ENCODE data around the gene RAI1.
"Not testable (repeated sequence)": the region's sequence is repeated elsewhere in the genome, so short reads cannot be mapped to it uniquely, and the experiment has no call there.

RAI1 gene

GRCh38 chr17:17672453-17673368 is 8.5 kb upstream of the RAI1 start:
- no peaks in the 10 kb centered on the region for H3K9me3 ChIP-seq (ENCODE audit: control insufficient read depth in 2 of 2, low read length in 2 of 2)
- H3K27me3 ChIP-seq (ENCODE audit: control insufficient read depth in 1 of 2, insufficient read depth in 2 of 2, low read length in 2 of 2) = no peaks in the 10 kb centered on the region
- H3K4me1 ChIP-seq (ENCODE audit: control insufficient read depth, insufficient read depth, low read length) = no peaks in the 10 kb centered on the region
- H3K9ac ChIP-seq (ENCODE audit: low read length in 2 of 2) = no peak overlapping the region
- H3K27ac ChIP-seq (ENCODE audit: low read length) = no peak overlapping the region
- H3K36me3 ChIP-seq (ENCODE audit: control insufficient read depth in 2 of 2, insufficient read depth in 2 of 2, low read length in 2 of 2) = no peaks in the 10 kb centered on the region
- H3K4me3 ChIP-seq (ENCODE audit: low read length in 2 of 2) = no peak overlapping the region

GRCh38 chr17:17675416-17675815 is 5.8 kb upstream of the RAI1 start:
- Histone ChIP-seq H3K9ac (ENCODE audit: low read length in 2 of 2) (no peak overlapping the region), H3K27ac (ENCODE audit: low read length) (no peak overlapping the region), H3K9me3 (ENCODE audit: control insufficient read depth in 2 of 2, low read length in 2 of 2) (no peaks in the 10 kb centered on the region), H3K4me3 (ENCODE audit: low read length in 2 of 2) (no peak overlapping the region), H3K36me3 (ENCODE audit: control insufficient read depth in 2 of 2, insufficient read depth in 2 of 2, low read length in 2 of 2) (no peaks in the 10 kb centered on the region), H3K4me1 (ENCODE audit: control insufficient read depth, insufficient read depth, low read length) (no peaks in the 10 kb centered on the region), H3K27me3 (ENCODE audit: control insufficient read depth in 1 of 2, insufficient read depth in 2 of 2, low read length in 2 of 2) (no peaks in the 10 kb centered on the region)

DNA sequence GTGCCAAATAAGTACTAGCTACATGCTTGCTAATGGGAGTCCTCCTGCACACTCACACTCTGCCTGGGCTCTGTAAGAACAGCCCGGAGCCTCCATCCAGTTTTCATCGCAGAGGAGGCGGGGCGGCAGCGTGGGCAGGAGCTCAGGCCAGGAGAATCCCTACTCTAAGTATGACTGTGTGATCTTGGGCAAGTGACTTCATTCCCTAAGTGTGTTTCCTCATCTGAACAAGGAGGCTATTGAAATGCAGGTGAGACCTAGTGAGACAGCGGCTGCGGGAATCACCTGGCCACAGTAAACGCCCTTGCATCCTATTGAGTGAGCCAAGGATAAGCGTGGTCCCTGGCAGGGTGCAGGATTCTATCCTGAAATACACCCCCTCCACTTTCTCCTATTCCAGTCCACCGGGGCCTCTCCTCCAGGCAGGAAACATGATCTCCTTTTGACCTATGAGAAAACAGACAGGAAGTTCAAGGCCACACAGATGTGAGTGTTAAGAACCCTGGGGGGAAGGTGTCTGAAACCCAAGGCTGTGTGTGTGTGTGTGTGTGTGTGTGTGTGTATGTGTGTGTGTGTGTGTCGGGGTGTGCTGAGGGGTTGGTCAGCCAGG is 5.2 kb upstream of the RAI1 start:
- Histone ChIP-seq H3K9ac (ENCODE audit: low read length in 2 of 2) (no peak overlapping the region), H3K9me3 (ENCODE audit: control insufficient read depth in 2 of 2, low read length in 2 of 2) (no peaks in the 10 kb centered on the region), H3K27me3 (ENCODE audit: control insufficient read depth in 1 of 2, insufficient read depth in 2 of 2, low read length in 2 of 2) (no peaks in the 10 kb centered on the region), H3K36me3 (ENCODE audit: control insufficient read depth in 2 of 2, insufficient read depth in 2 of 2, low read length in 2 of 2) (no peaks in the 10 kb centered on the region), H3K4me3 (ENCODE audit: low read length in 2 of 2) (no peak overlapping the region), H3K27ac (ENCODE audit: low read length) (no peak overlapping the region), H3K4me1 (ENCODE audit: control insufficient read depth, insufficient read depth, low read length) (peaks cover 5% of the 10 kb centered on the region)

DNA sequence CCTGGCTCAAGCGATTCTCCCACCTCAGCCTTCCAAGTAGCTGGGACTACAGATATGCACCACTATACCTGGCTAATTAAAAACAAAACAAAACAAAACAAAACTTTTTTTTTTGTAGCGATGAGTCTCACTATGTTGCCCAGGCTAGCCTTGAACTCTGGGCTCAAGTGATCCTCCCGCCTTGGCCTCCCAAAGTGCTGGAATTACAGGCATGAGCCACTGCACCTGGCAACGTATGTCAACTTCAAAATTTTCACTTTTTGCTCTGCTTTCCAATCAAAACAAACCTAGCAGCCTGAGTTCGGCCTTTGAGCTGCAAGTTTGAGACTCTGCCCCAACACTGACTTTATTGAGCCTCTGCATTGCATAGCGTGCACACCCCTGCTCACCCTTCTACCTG is 4.5 kb upstream of the RAI1 start:
- Histone ChIP-seq H3K4me3 (ENCODE audit: low read length in 2 of 2) (no peak overlapping the region), H3K27ac (ENCODE audit: low read length) (no peak overlapping the region), H3K27me3 (ENCODE audit: control insufficient read depth in 1 of 2, insufficient read depth in 2 of 2, low read length in 2 of 2) (no peaks in the 10 kb centered on the region), H3K4me1 (ENCODE audit: control insufficient read depth, insufficient read depth, low read length) (peaks cover 5% of the 10 kb centered on the region), H3K36me3 (ENCODE audit: control insufficient read depth in 2 of 2, insufficient read depth in 2 of 2, low read length in 2 of 2) (no peaks in the 10 kb centered on the region), H3K9ac (ENCODE audit: low read length in 2 of 2) (no peak overlapping the region), H3K9me3 (ENCODE audit: control insufficient read depth in 2 of 2, low read length in 2 of 2) (no peaks in the 10 kb centered on the region)

- no peaks in the 10 kb centered on the region for H3K36me3 ChIP-seq (ENCODE audit: control insufficient read depth in 2 of 2, insufficient read depth in 2 of 2, low read length in 2 of 2)
- H3K9me3 ChIP-seq (ENCODE audit: control insufficient read depth in 2 of 2, low read length in 2 of 2) = no peaks in the 10 kb centered on the region
- no peaks in the 10 kb centered on the region for H3K27me3 ChIP-seq (ENCODE audit: control insufficient read depth in 1 of 2, insufficient read depth in 2 of 2, low read length in 2 of 2)
- H3K4me1 ChIP-seq (ENCODE audit: control insufficient read depth, insufficient read depth, low read length) = peaks cover 5% of the 10 kb centered on the region
- H3K27ac ChIP-seq (ENCODE audit: low read length) = no peak overlapping the region
- no peak overlapping the region for H3K4me3 ChIP-seq (ENCODE audit: low read length in 2 of 2)
- H3K9ac ChIP-seq (ENCODE audit: low read length in 2 of 2) = no peak overlapping the region
Observed at GRCh38 chr17:17677299-17678040, 3.8 kb upstream of the RAI1 start.

DNA sequence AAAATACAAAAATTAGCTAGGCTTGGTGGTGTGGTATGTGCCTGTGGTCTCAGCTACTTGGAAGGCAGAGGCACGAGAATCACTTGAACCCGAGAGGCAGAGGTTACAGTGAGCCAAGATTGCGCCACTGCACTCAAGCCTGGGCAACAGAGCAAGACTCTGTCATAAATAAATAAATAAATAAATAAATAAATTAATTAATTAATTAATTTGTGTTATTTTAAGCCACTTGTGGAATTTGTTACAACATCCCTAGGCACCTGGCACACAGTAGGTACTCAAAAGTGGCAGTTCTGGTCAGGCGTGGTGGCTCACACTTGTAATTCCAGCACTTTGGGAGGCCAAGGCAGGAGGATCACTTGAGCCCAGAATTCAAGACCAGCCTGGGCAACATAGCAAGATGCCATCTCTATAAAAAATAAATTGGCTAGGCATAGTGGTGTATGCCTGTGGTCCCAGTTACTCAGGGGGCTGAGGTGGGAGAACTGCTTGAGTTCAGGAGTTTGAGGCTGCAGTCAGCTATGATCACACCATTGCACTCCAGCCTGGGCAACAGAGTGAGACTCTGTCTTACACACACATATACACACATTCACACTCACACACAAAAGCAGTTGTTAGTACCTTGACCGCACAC is 3.1 kb upstream of the RAI1 start:
- not testable (repeated sequence) for H3K27ac ChIP-seq (ENCODE audit: low read length); H3K27me3 ChIP-seq (ENCODE audit: control insufficient read depth in 1 of 2, insufficient read depth in 2 of 2, low read length in 2 of 2); H3K4me1 ChIP-seq (ENCODE audit: control insufficient read depth, insufficient read depth, low read length); H3K36me3 ChIP-seq (ENCODE audit: control insufficient read depth in 2 of 2, insufficient read depth in 2 of 2, low read length in 2 of 2); H3K9ac ChIP-seq (ENCODE audit: low read length in 2 of 2); H3K9me3 ChIP-seq (ENCODE audit: control insufficient read depth in 2 of 2, low read length in 2 of 2); H3K4me3 ChIP-seq (ENCODE audit: low read length in 2 of 2)

- Histone ChIP-seq H3K4me1 (ENCODE audit: control insufficient read depth, insufficient read depth, low read length) (peaks cover 15% of the 10 kb centered on the region), H3K27me3 (ENCODE audit: control insufficient read depth in 1 of 2, insufficient read depth in 2 of 2, low read length in 2 of 2) (no peaks in the 10 kb centered on the region), H3K9ac (ENCODE audit: low read length in 2 of 2) (no peak overlapping the region), H3K4me3 (ENCODE audit: low read length in 2 of 2) (no peak overlapping the region), H3K9me3 (ENCODE audit: control insufficient read depth in 2 of 2, low read length in 2 of 2) (no peaks in the 10 kb centered on the region), H3K27ac (ENCODE audit: low read length) (no peak overlapping the region), H3K36me3 (ENCODE audit: control insufficient read depth in 2 of 2, insufficient read depth in 2 of 2, low read length in 2 of 2) (no peaks in the 10 kb centered on the region)
Observed at GRCh38 chr17:17679243-17679642, 2.0 kb upstream of the RAI1 start.

- Histone ChIP-seq H3K36me3 (ENCODE audit: control insufficient read depth in 2 of 2, insufficient read depth in 2 of 2, low read length in 2 of 2) (no peaks in the 10 kb centered on the region), H3K4me3 (ENCODE audit: low read length in 2 of 2) (no peak overlapping the region), H3K27me3 (ENCODE audit: control insufficient read depth in 1 of 2, insufficient read depth in 2 of 2, low read length in 2 of 2) (no peaks in the 10 kb centered on the region), H3K9ac (ENCODE audit: low read length in 2 of 2) (no peak overlapping the region), H3K4me1 (ENCODE audit: control insufficient read depth, insufficient read depth, low read length) (peaks cover 17% of the 10 kb centered on the region), H3K27ac (ENCODE audit: low read length) (no peak overlapping the region), H3K9me3 (ENCODE audit: control insufficient read depth in 2 of 2, low read length in 2 of 2) (no peaks in the 10 kb centered on the region)
Observed at GRCh38 chr17:17679748-17680147, 1.5 kb upstream of the RAI1 start.

- Histone ChIP-seq H3K36me3 (ENCODE audit: control insufficient read depth in 2 of 2, insufficient read depth in 2 of 2, low read length in 2 of 2) (no peaks in the 10 kb centered on the region), H3K9ac (ENCODE audit: low read length in 2 of 2) (peak overlapping the region; percentile 34 to 42), H3K27ac (ENCODE audit: low read length) (peak overlapping the region; percentile 46), H3K27me3 (ENCODE audit: control insufficient read depth in 1 of 2, insufficient read depth in 2 of 2, low read length in 2 of 2) (no peaks in the 10 kb centered on the region), H3K4me3 (ENCODE audit: low read length in 2 of 2) (peak overlapping the region; percentile 56 to 78), H3K4me1 (ENCODE audit: control insufficient read depth, insufficient read depth, low read length) (peaks cover 26% of the 10 kb centered on the region), H3K9me3 (ENCODE audit: control insufficient read depth in 2 of 2, low read length in 2 of 2) (no peaks in the 10 kb centered on the region)
Observed at GRCh38 chr17:17680477-17681186, 626 bp upstream of the RAI1 start.

DNA sequence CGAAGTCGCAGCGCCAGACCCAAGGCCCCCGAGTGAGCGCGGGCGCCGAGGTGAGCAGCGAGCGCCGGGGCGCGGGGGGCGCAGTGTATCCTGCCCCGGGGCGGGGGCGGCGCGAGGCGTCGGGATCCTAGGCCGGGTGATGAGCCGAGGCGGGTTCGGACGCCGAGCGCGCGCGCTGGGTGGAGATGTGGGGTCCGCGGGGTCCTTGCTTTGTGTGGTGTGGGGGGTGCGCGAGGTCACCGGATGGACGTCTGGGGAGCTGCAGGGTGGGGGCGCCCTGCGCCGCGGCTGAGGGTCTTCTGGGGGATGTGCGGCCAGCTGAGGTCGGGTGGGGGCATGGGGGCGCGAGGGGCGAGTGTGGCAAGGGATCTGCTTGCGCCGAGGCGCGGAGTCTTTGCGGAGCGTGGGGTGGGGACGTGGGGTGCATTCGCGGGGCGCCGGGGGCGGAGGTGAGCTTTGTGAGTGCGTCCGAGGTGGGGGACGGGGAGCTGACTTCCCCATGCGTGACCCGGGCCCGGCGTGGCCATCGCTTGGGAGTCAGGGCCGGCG is 560 bp downstream of the RAI1 start:
- H3K27ac ChIP-seq (ENCODE audit: low read length) = peak overlapping the region; percentile 91
- H3K4me3 ChIP-seq (ENCODE audit: low read length in 2 of 2) = peak overlapping the region; percentile 70 to 78
- H3K27me3 ChIP-seq (ENCODE audit: control insufficient read depth in 1 of 2, insufficient read depth in 2 of 2, low read length in 2 of 2) = no peaks in the 10 kb centered on the region
- H3K36me3 ChIP-seq (ENCODE audit: control insufficient read depth in 2 of 2, insufficient read depth in 2 of 2, low read length in 2 of 2) = no peaks in the 10 kb centered on the region
- peaks cover 36% of the 10 kb centered on the region for H3K4me1 ChIP-seq (ENCODE audit: control insufficient read depth, insufficient read depth, low read length)
- H3K9me3 ChIP-seq (ENCODE audit: control insufficient read depth in 2 of 2, low read length in 2 of 2) = no peaks in the 10 kb centered on the region
- peak overlapping the region; percentile 71 to 86 for H3K9ac ChIP-seq (ENCODE audit: low read length in 2 of 2)
